ENCODE results near the gene CCDC186. TPM values are rescaled to one million over a fixed set of nuclear protein-coding genes. Genes with fewer than 3 reads are reported as not detected.

CCDC186 gene
- total RNA-seq, 1 experiment from 2014 or later, result 26.3 TPM

- H3K4me3 Mint-ChIP-seq (ENCODE audit: unreplicated experiment), result no peak overlapping the region
- TF ChIP-seq, protein P1, sequence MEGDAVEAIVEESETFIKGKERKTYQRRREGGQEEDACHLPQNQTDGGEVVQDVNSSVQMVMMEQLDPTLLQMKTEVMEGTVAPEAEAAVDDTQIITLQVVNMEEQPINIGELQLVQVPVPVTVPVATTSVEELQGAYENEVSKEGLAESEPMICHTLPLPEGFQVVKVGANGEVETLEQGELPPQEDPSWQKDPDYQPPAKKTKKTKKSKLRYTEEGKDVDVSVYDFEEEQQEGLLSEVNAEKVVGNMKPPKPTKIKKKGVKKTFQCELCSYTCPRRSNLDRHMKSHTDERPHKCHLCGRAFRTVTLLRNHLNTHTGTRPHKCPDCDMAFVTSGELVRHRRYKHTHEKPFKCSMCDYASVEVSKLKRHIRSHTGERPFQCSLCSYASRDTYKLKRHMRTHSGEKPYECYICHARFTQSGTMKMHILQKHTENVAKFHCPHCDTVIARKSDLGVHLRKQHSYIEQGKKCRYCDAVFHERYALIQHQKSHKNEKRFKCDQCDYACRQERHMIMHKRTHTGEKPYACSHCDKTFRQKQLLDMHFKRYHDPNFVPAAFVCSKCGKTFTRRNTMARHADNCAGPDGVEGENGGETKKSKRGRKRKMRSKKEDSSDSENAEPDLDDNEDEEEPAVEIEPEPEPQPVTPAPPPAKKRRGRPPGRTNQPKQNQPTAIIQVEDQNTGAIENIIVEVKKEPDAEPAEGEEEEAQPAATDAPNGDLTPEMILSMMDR (IDR thresholded peaks at IDR 0.05; ENCODE audit: insufficient read depth in 1 of 2, low read depth in 1 of 2, low read length in 1 of 2, severe bottlenecking in 1 of 2, unreplicated experiment in 1 of 2), result no peak
- no peaks in the 10 kb centered on the region for H3K9me3 Mint-ChIP-seq (ENCODE audit: unreplicated experiment)
- intact Hi-C loops (cut with micrococcal nuclease; ENCODE audit: unreplicated experiment), result no loop called here
- no peaks in the 10 kb centered on the region for H3K36me3 Mint-ChIP-seq (ENCODE audit: insufficient read depth, unreplicated experiment)
- no peaks in the 10 kb centered on the region for H3K36me3 ChIP-seq (ENCODE audit: control insufficient read depth, insufficient read depth, low read length)
- no peak overlapping the region for H3K4me3 ChIP-seq (ENCODE audit: low read depth, low read length)
- no peaks in the 10 kb centered on the region for H3K4me1 Mint-ChIP-seq (ENCODE audit: low read depth, unreplicated experiment)
- ChIA-PET CTCF (no interaction called here), POLR2A (no interaction called here)
- no peak overlapping the region for H3K27ac Mint-ChIP-seq (ENCODE audit: unreplicated experiment)
- no peaks in the 10 kb centered on the region; the same call in 1 of the 2 replicates for H3K27me3 ChIP-seq (replicated peaks; ENCODE audit: control insufficient read depth, insufficient read depth, low read length)
- no TSS peak for BruUV-seq (replicated peaks)
- no peak for DNase-seq
- no peaks in the 10 kb centered on the region for H3K9me3 ChIP-seq
- no peaks in the 10 kb centered on the region for H3K27me3 Mint-ChIP-seq (ENCODE audit: insufficient read depth, unreplicated experiment)
- H3K4me1 ChIP-seq, result no peaks in the 10 kb centered on the region
Measured at GRCh38 chr10:114094795-114095194, 79.2 kb downstream of the CCDC186 start.

DNA sequence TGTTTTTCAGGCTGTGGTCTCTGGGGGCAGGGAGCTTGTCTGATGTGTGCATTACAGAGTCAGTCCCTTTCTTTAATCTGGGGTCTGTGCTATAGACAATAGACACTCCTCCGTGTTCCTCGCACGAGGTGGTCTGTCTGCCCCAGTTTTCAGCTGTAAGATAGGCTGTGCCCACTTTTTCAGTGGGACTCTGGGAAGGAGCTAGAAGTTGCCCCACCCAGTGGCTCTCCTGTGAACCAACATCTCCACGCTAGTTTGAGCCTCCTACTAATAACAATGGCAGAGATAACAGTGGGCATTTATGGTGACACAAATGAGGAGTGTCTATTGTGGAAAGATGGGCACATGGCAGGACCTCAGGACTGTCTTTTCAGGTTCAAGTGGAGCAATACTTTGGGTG, 86.3 kb downstream of the CCDC186 start:
- no peaks in the 10 kb centered on the region for H3K9me3 Mint-ChIP-seq (ENCODE audit: unreplicated experiment)
- Histone ChIP-seq H3K4me3 (ENCODE audit: low read depth, low read length) (no peak overlapping the region), H3K9me3 (no peaks in the 10 kb centered on the region), H3K4me1 (peaks cover 3% of the 10 kb centered on the region; the same call in 1 of the 2 replicates), H3K27me3 (replicated peaks; ENCODE audit: control insufficient read depth, insufficient read depth, low read length) (no peaks in the 10 kb centered on the region), H3K36me3 (ENCODE audit: control insufficient read depth, insufficient read depth, low read length) (no peaks in the 10 kb centered on the region)
- no peaks in the 10 kb centered on the region for H3K36me3 Mint-ChIP-seq (ENCODE audit: insufficient read depth, unreplicated experiment)
- H3K4me3 Mint-ChIP-seq (ENCODE audit: unreplicated experiment), result no peak overlapping the region
- no peak overlapping the region for H3K27ac Mint-ChIP-seq (ENCODE audit: unreplicated experiment)
- BruUV-seq (replicated peaks), result no TSS peak
- no peaks in the 10 kb centered on the region for H3K4me1 Mint-ChIP-seq (ENCODE audit: low read depth, unreplicated experiment)
- no peaks in the 10 kb centered on the region for H3K27me3 Mint-ChIP-seq (ENCODE audit: insufficient read depth, unreplicated experiment)
- CTCF ChIA-PET, result no interaction called here
- intact Hi-C loops (cut with micrococcal nuclease; ENCODE audit: unreplicated experiment), result no loop called here
- no peak for DNase-seq
- TF ChIP-seq, protein P1 (IDR thresholded peaks at IDR 0.05; ENCODE audit: insufficient read depth in 1 of 2, low read depth in 1 of 2, low read length in 1 of 2, severe bottlenecking in 1 of 2, unreplicated experiment in 1 of 2), result no peak
- POLR2A ChIA-PET, result no interaction called here

- no peak for DNase-seq
- TF ChIP-seq, protein P1 (IDR thresholded peaks at IDR 0.05; ENCODE audit: insufficient read depth in 1 of 2, low read depth in 1 of 2, low read length in 1 of 2, severe bottlenecking in 1 of 2, unreplicated experiment in 1 of 2), result peak in 1 of 2 experiments; percentile 16
- no peaks in the 10 kb centered on the region for H3K36me3 Mint-ChIP-seq (ENCODE audit: insufficient read depth, unreplicated experiment)
- no peaks in the 10 kb centered on the region for H3K9me3 Mint-ChIP-seq (ENCODE audit: unreplicated experiment)
- H3K4me3 Mint-ChIP-seq (ENCODE audit: unreplicated experiment), result no peak overlapping the region
- intact Hi-C loops (cut with micrococcal nuclease; ENCODE audit: unreplicated experiment), result no loop called here
- Histone ChIP-seq H3K36me3 (ENCODE audit: control insufficient read depth, insufficient read depth, low read length) (no peaks in the 10 kb centered on the region), H3K4me3 (ENCODE audit: low read depth, low read length) (no peak overlapping the region), H3K27me3 (replicated peaks; ENCODE audit: control insufficient read depth, insufficient read depth, low read length) (no peaks in the 10 kb centered on the region), H3K4me1 (peaks cover 7% of the 10 kb centered on the region; the same call in 1 of the 2 replicates), H3K9me3 (no peaks in the 10 kb centered on the region)
- H3K27ac Mint-ChIP-seq (ENCODE audit: unreplicated experiment), result no peak overlapping the region
- H3K4me1 Mint-ChIP-seq (ENCODE audit: low read depth, unreplicated experiment), result no peaks in the 10 kb centered on the region
- no TSS peak for BruUV-seq (replicated peaks)
- ChIA-PET CTCF (no interaction called here), POLR2A (no interaction called here)
- no peaks in the 10 kb centered on the region for H3K27me3 Mint-ChIP-seq (ENCODE audit: insufficient read depth, unreplicated experiment)
Measured at GRCh38 chr10:114087255-114087654, 86.7 kb downstream of the CCDC186 start.
